Mesendoderm (in vitro differentiated cells): ENCODE measurements around the gene COL4A4.

Experiments used
- DNase-seq: peaks from one replicate; pipeline ENCODE4 v3.0.0; 2013
- H2AK5ac ChIP-seq: 2 replicates; pipeline ENCODE4 v1.6.1; 2013; ENCODE audit warnings: low read length, inconsistent platforms
- H2BK120ac ChIP-seq: 2 replicates; pipeline ENCODE4 v1.6.1; 2013; ENCODE audit warnings: low read depth, mild to moderate bottlenecking, low read length, moderate library complexity, mixed read lengths
- H2BK15ac ChIP-seq: replicated peaks from 2 replicates; pipeline ENCODE4 v1.6.1; 2013; ENCODE audit warnings: low read depth, mild to moderate bottlenecking, moderate library complexity
- H2BK5ac ChIP-seq: 2 replicates; pipeline ENCODE4 v1.6.1; 2013; ENCODE audit warnings: low read length, inconsistent platforms
- H3K18ac ChIP-seq: 2 replicates; pipeline ENCODE4 v1.6.1; 2013; ENCODE audit warnings: mild to moderate bottlenecking, low read length, mixed read lengths
- H3K23ac ChIP-seq: one replicate; pipeline ENCODE4 v1.6.1; 2013; ENCODE audit warnings: low read length
- H3K27ac ChIP-seq: 2 replicates; pipeline ENCODE4 v1.5.1; 2013; ENCODE audit warnings: low read depth, mild to moderate bottlenecking, inconsistent platforms, low read length, moderate library complexity
- H3K27me3 ChIP-seq: 2 replicates; pipeline ENCODE4 v1.6.1; 2013; ENCODE audit warnings: low read length, control low read depth, mild to moderate bottlenecking, inconsistent platforms; ENCODE audit not compliant: insufficient read depth, poor library complexity
- H3K36me3 ChIP-seq: 2 replicates; pipeline ENCODE4 v1.6.1; 2013; ENCODE audit warnings: low read length, inconsistent platforms; ENCODE audit not compliant: control insufficient read depth, insufficient read depth
- H3K4ac ChIP-seq: one replicate; pipeline ENCODE4 v1.6.1; 2013; ENCODE audit warnings: low read depth, mild to moderate bottlenecking, low read length, moderate library complexity
- H3K4me1 ChIP-seq: 2 replicates; pipeline ENCODE4 v1.6.1; 2013; ENCODE audit warnings: low read depth, low read length, inconsistent platforms; ENCODE audit not compliant: control insufficient read depth
- H3K4me2 ChIP-seq: 2 replicates; pipeline ENCODE4 v1.6.1; 2013; ENCODE audit warnings: low read length
- H3K4me3 ChIP-seq: 2 replicates; pipeline ENCODE4 v1.5.1; 2013; ENCODE audit warnings: mild to moderate bottlenecking, low read length
- H3K56ac ChIP-seq: one replicate; pipeline ENCODE4 v1.6.1; 2013; ENCODE audit warnings: low read length
- H3K79me1 ChIP-seq: 2 replicates; pipeline ENCODE4 v1.6.1; 2013; ENCODE audit warnings: low read length, inconsistent platforms
- H3K79me2 ChIP-seq: 2 replicates; pipeline ENCODE4 v1.6.1; 2013; ENCODE audit warnings: mild to moderate bottlenecking, low read length; ENCODE audit not compliant: control insufficient read depth, insufficient read depth
- H3K9ac ChIP-seq: 2 replicates; pipeline ENCODE4 v1.6.1; 2013; ENCODE audit warnings: low read length, inconsistent platforms
- H4K5ac ChIP-seq: one replicate; pipeline ENCODE4 v1.6.1; 2013; ENCODE audit warnings: low read length
- H4K8ac ChIP-seq: one replicate; pipeline ENCODE4 v1.6.1; 2013; ENCODE audit warnings: low read depth, mild to moderate bottlenecking, control low read depth, low read length, moderate library complexity
- WGBS: extraction: QIAGEN DNeasy Blood & Tissue Kit; methylation state at CpG from one replicate; pipeline ENCODE4 v1.1.7; 2013; ENCODE audit warnings: low lambda C conversion rate, missing lambda C conversion rate; ENCODE audit not compliant: insufficient coverage; ENCODE audit errors: extremely low coverage; 5-methylcytosine and 5-hydroxymethylcytosine counted together

Gene COL4A4

DNA sequence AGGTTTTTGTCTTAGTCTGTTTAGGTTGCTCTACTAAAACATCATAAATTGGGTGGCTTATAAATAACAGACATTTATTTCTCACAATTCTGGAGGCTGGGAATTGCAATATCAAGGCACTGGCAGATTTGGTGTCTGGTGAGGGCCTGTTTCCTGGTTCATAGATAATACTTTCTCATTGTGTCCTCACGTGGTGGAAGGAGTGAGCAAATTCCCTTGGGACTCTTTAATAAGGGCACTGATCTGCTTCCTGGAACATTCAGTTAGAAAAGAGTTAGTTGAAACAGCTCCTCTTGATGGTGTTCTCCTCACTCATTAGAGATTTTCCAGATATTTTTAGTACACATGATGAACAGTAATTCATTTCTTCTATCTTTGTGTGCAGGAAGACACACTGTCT is 22.7 kb upstream of the COL4A4 start:
- H2BK120ac ChIP-seq = no peak overlapping the region
- H3K79me2 ChIP-seq = no peaks in the 10 kb centered on the region
- WGBS = no CpG with 5 or more reads among the region's 1 CpG
- H4K8ac ChIP-seq = no peak overlapping the region
- no peaks in the 10 kb centered on the region for H3K79me1 ChIP-seq
- H3K4me3 ChIP-seq = no peak overlapping the region
- DNase-seq = no peak
- H3K9ac ChIP-seq = no peak overlapping the region
- H3K4me1 ChIP-seq = no peaks in the 10 kb centered on the region
- no peak overlapping the region for H3K4me2 ChIP-seq
- H3K56ac ChIP-seq = no peak overlapping the region
- no peak overlapping the region for H3K18ac ChIP-seq
- no peaks in the 10 kb centered on the region for H3K36me3 ChIP-seq
- H4K5ac ChIP-seq = no peak overlapping the region
- H3K27me3 ChIP-seq = no peaks in the 10 kb centered on the region
- no peak overlapping the region for H3K4ac ChIP-seq
- no peak overlapping the region for H2AK5ac ChIP-seq
- H2BK5ac ChIP-seq = no peak overlapping the region
- no peak overlapping the region for H3K23ac ChIP-seq
- no peak overlapping the region for H3K27ac ChIP-seq
- H2BK15ac ChIP-seq = no peak overlapping the region

DNA sequence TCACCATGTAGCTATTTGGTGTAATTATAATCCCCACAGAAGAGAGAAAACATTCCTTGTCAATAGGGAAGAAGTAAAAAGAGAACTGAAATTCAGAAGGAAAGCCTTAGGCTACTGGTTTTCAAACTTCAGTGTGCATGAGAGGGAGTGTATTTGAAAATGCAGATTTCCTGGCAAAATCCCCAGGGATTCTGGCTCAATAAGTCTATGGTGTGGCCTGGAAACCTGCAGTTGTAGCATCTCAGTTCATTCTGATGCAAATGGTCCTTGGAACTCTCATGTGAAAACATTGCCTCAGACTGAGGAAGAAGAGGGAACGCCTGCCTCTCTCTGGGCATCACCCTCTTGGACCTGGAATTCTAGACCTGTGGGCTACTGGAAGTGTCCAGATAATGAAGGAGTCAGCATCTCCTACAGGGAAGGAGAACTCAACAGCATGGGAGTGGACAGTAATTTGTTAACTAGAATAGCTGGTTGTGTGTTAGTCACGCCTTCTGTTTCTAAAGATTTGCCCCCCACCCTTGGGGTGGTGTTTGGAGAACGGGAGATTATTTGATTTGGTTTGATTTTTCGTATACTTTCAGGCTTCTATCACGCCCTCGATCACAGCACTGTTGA is 21.7 kb upstream of the COL4A4 start:
- Histone ChIP-seq H3K4ac (no peak overlapping the region), H3K27ac (no peak overlapping the region), H3K36me3 (no peaks in the 10 kb centered on the region), H4K8ac (no peak overlapping the region), H2BK5ac (no peak overlapping the region), H3K4me2 (no peak overlapping the region), H2AK5ac (no peak overlapping the region), H3K18ac (no peak overlapping the region), H3K4me1 (no peaks in the 10 kb centered on the region), H4K5ac (no peak overlapping the region), H2BK120ac (no peak overlapping the region), H3K9ac (no peak overlapping the region), H3K4me3 (no peak overlapping the region), H3K27me3 (no peaks in the 10 kb centered on the region), H2BK15ac (no peak overlapping the region), H3K56ac (no peak overlapping the region), H3K23ac (no peak overlapping the region), H3K79me2 (no peaks in the 10 kb centered on the region), H3K79me1 (no peaks in the 10 kb centered on the region)
- DNase-seq = no peak
- WGBS = no CpG with 5 or more reads among the region's 6 CpGs

DNA sequence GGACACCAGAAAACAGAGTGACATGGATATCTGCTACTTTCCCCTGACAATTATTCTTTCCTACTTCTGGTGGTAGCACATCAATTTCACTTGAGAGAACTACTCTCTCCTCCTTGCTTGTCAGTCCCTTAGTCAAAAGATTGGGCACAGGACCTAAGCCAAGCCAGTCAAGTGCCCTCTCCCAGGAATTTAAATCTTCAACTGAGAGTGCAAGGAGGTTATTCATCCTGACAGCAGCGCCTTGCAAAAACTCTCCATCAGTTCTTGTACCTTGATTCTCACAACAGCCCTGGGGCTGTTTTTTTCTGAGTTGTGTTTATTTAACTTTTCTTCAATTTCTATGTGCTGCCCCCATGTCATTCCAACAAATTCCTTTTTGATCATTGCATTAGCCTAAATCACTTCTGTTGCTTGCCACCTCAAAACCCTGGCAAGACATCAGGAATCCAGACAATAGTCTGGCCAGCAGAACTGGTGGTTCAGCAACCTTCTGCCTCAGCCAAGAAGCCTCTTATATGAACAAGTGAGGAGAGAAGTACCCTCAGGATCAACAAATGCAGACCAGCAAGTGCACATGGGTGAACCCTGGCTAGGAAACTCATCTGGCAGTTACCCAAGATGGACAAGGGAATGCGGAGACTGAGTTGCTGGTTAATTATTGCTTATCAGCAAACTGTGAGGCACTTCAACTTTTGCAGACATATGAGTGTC is 19.8 kb upstream of the COL4A4 start:
- Histone ChIP-seq H3K4me3 (no peak overlapping the region), H4K5ac (no peak overlapping the region), H3K18ac (no peak overlapping the region), H3K56ac (no peak overlapping the region), H3K27me3 (no peaks in the 10 kb centered on the region), H3K4me2 (no peak overlapping the region), H3K4ac (no peak overlapping the region), H3K79me2 (no peaks in the 10 kb centered on the region), H3K36me3 (no peaks in the 10 kb centered on the region), H2BK15ac (peak overlapping the region; percentile 27), H3K4me1 (no peaks in the 10 kb centered on the region), H4K8ac (no peak overlapping the region), H2AK5ac (no peak overlapping the region), H3K27ac (no peak overlapping the region), H2BK5ac (no peak overlapping the region), H3K23ac (no peak overlapping the region), H3K79me1 (no peaks in the 10 kb centered on the region), H3K9ac (no peak overlapping the region), H2BK120ac (peak overlapping the region; percentile 21)
- DNase-seq = no peak
- WGBS = no CpG with 5 or more reads among the region's 2 CpGs

DNA sequence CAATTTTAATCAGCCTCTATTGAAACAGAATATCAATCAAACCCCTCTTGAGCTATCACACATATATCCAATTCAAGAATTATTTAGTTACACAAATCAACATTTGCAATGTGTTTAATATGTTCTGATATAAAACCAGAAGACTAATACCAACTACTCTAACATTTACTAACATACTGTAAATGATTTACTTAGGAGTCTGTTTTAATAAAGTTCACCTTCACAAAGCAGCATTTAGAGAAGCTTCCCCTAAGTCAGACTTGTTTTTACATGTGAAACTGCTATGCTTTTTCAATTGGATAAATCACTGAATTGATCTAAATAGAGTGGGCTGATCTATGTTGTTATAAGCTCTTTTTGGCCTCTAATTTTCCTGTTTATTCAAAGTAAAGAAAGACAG is 18.8 kb upstream of the COL4A4 start:
- Histone ChIP-seq H4K8ac (no peak overlapping the region), H2BK15ac (no peak overlapping the region), H3K4me3 (no peak overlapping the region), H2BK120ac (no peak overlapping the region), H3K27me3 (no peaks in the 10 kb centered on the region), H2AK5ac (no peak overlapping the region), H3K79me1 (no peaks in the 10 kb centered on the region), H3K4me2 (no peak overlapping the region), H3K79me2 (no peaks in the 10 kb centered on the region), H3K4me1 (no peaks in the 10 kb centered on the region), H3K18ac (no peak overlapping the region), H4K5ac (no peak overlapping the region), H3K4ac (no peak overlapping the region), H3K23ac (no peak overlapping the region), H3K56ac (no peak overlapping the region), H3K27ac (no peak overlapping the region), H3K36me3 (no peaks in the 10 kb centered on the region), H2BK5ac (no peak overlapping the region), H3K9ac (no peak overlapping the region)
- DNase-seq = no peak

DNA sequence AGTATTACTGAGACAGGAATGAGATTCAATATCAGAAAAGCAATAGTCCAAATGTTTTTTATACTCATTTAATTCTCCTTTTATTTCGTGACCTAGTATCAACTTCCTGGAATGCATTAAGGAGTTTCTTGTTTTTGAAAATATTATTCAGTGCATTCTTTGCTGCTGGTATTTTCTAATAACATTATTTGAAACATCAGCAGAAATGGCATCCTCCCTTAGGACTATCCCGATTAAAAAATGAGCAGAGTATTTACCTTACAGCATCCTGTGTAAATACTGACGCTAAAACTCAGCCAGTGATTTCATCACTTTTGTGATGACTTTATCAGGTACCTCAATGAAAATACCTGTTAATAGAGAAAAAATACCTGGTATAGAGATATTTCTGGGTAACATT is 16.8 kb upstream of the COL4A4 start:
- no CpG with 5 or more reads among the region's 3 CpGs for WGBS
- H3K36me3 ChIP-seq = no peaks in the 10 kb centered on the region
- H3K56ac ChIP-seq = no peak overlapping the region
- H3K23ac ChIP-seq = no peak overlapping the region
- H3K4me3 ChIP-seq = no peak overlapping the region
- H3K27me3 ChIP-seq = no peaks in the 10 kb centered on the region
- no peak overlapping the region for H2BK5ac ChIP-seq
- H3K79me1 ChIP-seq = no peaks in the 10 kb centered on the region
- no peak overlapping the region for H2AK5ac ChIP-seq
- no peak overlapping the region for H3K18ac ChIP-seq
- H3K4ac ChIP-seq = no peak overlapping the region
- H3K9ac ChIP-seq = no peak overlapping the region
- no peaks in the 10 kb centered on the region for H3K4me1 ChIP-seq
- no peak overlapping the region for H3K27ac ChIP-seq
- H4K5ac ChIP-seq = no peak overlapping the region
- no peak overlapping the region for H3K4me2 ChIP-seq
- H3K79me2 ChIP-seq = no peaks in the 10 kb centered on the region
- no peak overlapping the region for H2BK120ac ChIP-seq
- H2BK15ac ChIP-seq = no peak overlapping the region
- H4K8ac ChIP-seq = no peak overlapping the region
- no peak for DNase-seq
